GM12878 (cell line): ENCODE measurements around the gene MAP2K7. TPM values are rescaled to one million over a fixed set of nuclear protein-coding genes. Genes with fewer than 3 reads are reported as not detected.

Experiments used
- ATAC-seq: fragments of 200-7000 bp; cut with Tn5 transposase; 3 replicates; pipeline ENCODE4 v1.9.1; 2020; ENCODE audit warnings: mild to moderate bottlenecking, moderate library complexity
- BruUV-seq: library from RNA; stranded (reverse); fragments of 400-500 nt; replicated peaks from 2 replicates; lab custom pipeline; 2021; lab: Mats Ljungman, UMichigan
- CTCF ChIA-PET: fragments of 300-600 bp; sonication (Branson Sonifier 250); formaldehyde crosslinking; extraction: SDS; loops from one replicate; lab custom pipeline; 2021; ENCODE audit warnings: inconsistent platforms; lab: Yijun Ruan, JAX
- POLR2A ChIA-PET: fragments of 350-600 bp; formaldehyde crosslinking; extraction: SDS; loops from one replicate; lab custom pipeline; 2021; ENCODE audit warnings: inconsistent platforms; lab: Charles Lee
- RAD21 ChIA-PET: fragments of 300-600 bp; sonication (Branson Sonifier 250); formaldehyde crosslinking; loops from one replicate; lab custom pipeline; 2023; ENCODE audit warnings: antibody characterized with exemption; ENCODE audit not compliant: unreplicated experiment; lab: Charles Lee
- SMC1A ChIA-PET: fragments of 300-600 bp; sonication (Branson Sonifier 250); formaldehyde crosslinking; loops from one replicate; lab custom pipeline; 2023; ENCODE audit not compliant: unreplicated experiment, uncharacterized antibody; lab: Charles Lee
- DNase-seq: peaks from one replicate; pipeline ENCODE4 v3.0.0-alpha.2; 2011; ENCODE audit warnings: low read depth, low spot score
- FAIRE-seq: peaks from 3 replicates; lab custom pipeline; 2011; peaks lifted over from hg19 to GRCh38; lab: Jason Lieb, UNC
- H2AFZ ChIP-seq: 2 replicates; pipeline ENCODE4 v1.6.0; 2011; ENCODE audit warnings: low read depth, low read length, control low read depth; ENCODE audit not compliant: control insufficient read depth
- H3K27ac ChIP-seq: 2 replicates; pipeline ENCODE4 v1.5.1; 2011; ENCODE audit warnings: control low read depth; ENCODE audit not compliant: control insufficient read depth, insufficient read depth
- H3K27me3 ChIP-seq, 2 experiments: replicated peaks in 1 of 2; 2 replicates each; pipeline versions ENCODE4 v1.6.0 to v1.6.1; 2011; ENCODE audit warnings: low read length in 1 of 2; ENCODE audit not compliant: control insufficient read depth in 2 of 2, insufficient read depth in 2 of 2
- H3K36me3 ChIP-seq, 2 experiments: 2 replicates each; pipeline ENCODE4 v1.5.1; 2011; ENCODE audit warnings: low read length in 1 of 2; ENCODE audit not compliant: control insufficient read depth in 2 of 2, insufficient read depth in 2 of 2
- H3K4me1 ChIP-seq: 2 replicates; pipeline ENCODE4 v1.6.1; 2011; ENCODE audit warnings: mild to moderate bottlenecking, low read length, moderate library complexity, mixed read lengths; ENCODE audit not compliant: control insufficient read depth, insufficient read depth
- H3K4me2 ChIP-seq: 2 replicates; pipeline ENCODE4 v1.6.0; 2011; ENCODE audit warnings: control low read depth; ENCODE audit not compliant: control insufficient read depth, insufficient read depth
- H3K4me3 ChIP-seq: fragments of 200-600 bp; sonication (generic); 2 replicates; pipeline ENCODE4 v1.5.1; 2016
- H3K79me2 ChIP-seq: 2 replicates; pipeline ENCODE4 v1.6.0; 2011; ENCODE audit warnings: low read length; ENCODE audit not compliant: control insufficient read depth, insufficient read depth
- H3K9ac ChIP-seq: 2 replicates; pipeline ENCODE4 v1.8.0; 2011; ENCODE audit warnings: low read length, control low read depth, mixed read lengths; ENCODE audit not compliant: control insufficient read depth, insufficient read depth
- H3K9me3 ChIP-seq: replicated peaks from 3 replicates; pipeline ENCODE4 v1.5.1; 2011; ENCODE audit warnings: mild to moderate bottlenecking, low read length; ENCODE audit not compliant: control insufficient read depth, insufficient read depth
- H4K20me1 ChIP-seq: 2 replicates; pipeline ENCODE4 v1.6.0; 2011; ENCODE audit not compliant: control insufficient read depth, insufficient read depth
- ATF3 ChIP-seq: IDR thresholded peaks from 2 replicates; pipeline ENCODE4 v1.6.1; 2011; ENCODE audit warnings: low read depth, mild to moderate bottlenecking, low read length, moderate library complexity, borderline replicate concordance; ENCODE audit errors: extremely low read depth
- CEBPB ChIP-seq, 2 experiments: fragments of 150-350 bp in 1 of 2; IDR thresholded peaks; 2 replicates each; pipeline ENCODE4 v1.6.1; 2012 to 2014; ENCODE audit warnings: low read depth in 2 of 2, low read length in 2 of 2, borderline replicate concordance in 1 of 2, inconsistent platforms in 1 of 2
- CTCF ChIP-seq, 3 experiments: IDR thresholded peaks in 2 of 3; conservative IDR thresholded peaks in 1 of 3; 2 replicates each; pipeline ENCODE4 v1.5.1; 2011; ENCODE audit warnings: low read depth in 3 of 3, low read length in 3 of 3, mild to moderate bottlenecking in 3 of 3, control low read depth in 2 of 3, moderate library complexity in 2 of 3, inconsistent platforms in 1 of 3, mixed read lengths in 1 of 3; ENCODE audit not compliant: control insufficient read depth in 2 of 3, insufficient read depth in 1 of 3; ENCODE audit errors: extremely low read depth in 1 of 3
- EZH2 ChIP-seq: IDR thresholded peaks from 2 replicates; pipeline ENCODE4 v1.6.1; 2012; ENCODE audit warnings: low read depth, mild to moderate bottlenecking, control low read depth, inconsistent platforms, low read length, borderline replicate concordance; ENCODE audit not compliant: control insufficient read depth
- MEF2A ChIP-seq: IDR thresholded peaks from 2 replicates; pipeline ENCODE4 v1.6.1; 2011; ENCODE audit warnings: low read depth, mild to moderate bottlenecking, low read length, moderate library complexity; ENCODE audit not compliant: insufficient read depth
- MTA3 ChIP-seq: IDR thresholded peaks from 2 replicates; pipeline ENCODE4 v1.6.1; 2012; ENCODE audit warnings: low read length, inconsistent platforms, borderline replicate concordance
- WGBS: methylation state at CpG from one replicate; pipeline ENCODE4 v1.1.6; 2016; ENCODE audit warnings: low lambda C conversion rate; ENCODE audit not compliant: insufficient replicate concordance, insufficient coverage; ENCODE audit errors: missing lambda C conversion rate; 5-methylcytosine and 5-hydroxymethylcytosine counted together
- in situ Hi-C: fragments of 300-500 bp; cut with MboI; formaldehyde crosslinking; loops from 9 replicates; pipeline ENCODE4 v1.14.3; 2018; ENCODE audit warnings: mixed read lengths
- intact Hi-C: fragments of 100-400 bp; cut with micrococcal nuclease; formaldehyde crosslinking; loops from one replicate; pipeline ENCODE4 v1.14.2; 2022; ENCODE audit not compliant: unreplicated experiment
- polyA plus RNA-seq, 11 experiments: library from polyadenylated mRNA; depleted of rRNA in 4 of 11; unstranded in 6 of 11; stranded (reverse) in 5 of 11; fragments of >200 nt; fragmentation: Nextera tagmentation in 4 of 11; fragmentation: Illumina TruSeq in 1 of 11; extraction: Ambion mirVana in 4 of 11; extraction: Trizol in 1 of 11; gene quantifications; 1 replicate in 1 of 11; 2 replicates in 10 of 11; pipeline versions ENCODE4 v1.2.1 to v1.2.3, GENCODE V29; 2011 to 2016; ENCODE audit warnings: inconsistent platforms in 2 of 11, missing spikeins in 2 of 11, low read depth in 1 of 11
- total RNA-seq, 4 experiments: library from RNA; depleted of rRNA in 3 of 4; stranded (reverse); fragments of >200 nt in 3 of 4; fragmentation: Illumina TruSeq in 1 of 4; extraction: Trizol in 1 of 4; gene quantifications; 2 replicates each; pipeline versions ENCODE4 v1.2.1 to v1.2.3, GENCODE V29; 2013 to 2021

The MAP2K7 gene
- total and polyA plus RNA-seq, 10 of the 15 experiments (the other 5 are each of a cell fraction or from before 2014, with no cell fraction given): 0.34 to 32.2 (median 6.7) TPM

- TF ChIP-seq ATF3: no peak
- TF ChIP-seq MTA3: no peak
Measured at GRCh38 chr19:7913652-7914051, 10.0 kb downstream of the MAP2K7 start (continued).

- peaks cover 8 to 21% of the 10 kb centered on the region in 2 experiments for H3K27me3 ChIP-seq
- CTCF ChIA-PET: no interaction called here
- H3K4me3 ChIP-seq: no peak overlapping the region
- ATAC-seq (no peak), DNase-seq (no peak), FAIRE-seq (no peak)
- H4K20me1 ChIP-seq: no peaks in the 10 kb centered on the region
- in situ Hi-C loops: no loop called here
- no peaks in the 10 kb centered on the region for H3K4me1 ChIP-seq
- POLR2A ChIA-PET: no interaction called here
- no peak overlapping the region for H3K4me2 ChIP-seq
- intact Hi-C loops: no loop called here
- no TSS peak for BruUV-seq
- H3K9me3 ChIP-seq: no peaks in the 10 kb centered on the region; the same call in 2 of the 3 replicates
- H3K27ac ChIP-seq: no peak overlapping the region
- 54% methylated on average over 12 of the region's 12 CpGs for whole genome bisulfite sequencing
- no peak for TF ChIP-seq CEBPB (IDR thresholded peaks at IDR 0.05; ENCODE audit: borderline replicate concordance in 1 of 2, low read depth in 2 of 2, low read length in 2 of 2)
- TF ChIP-seq MEF2A: no peak
- TF ChIP-seq CTCF (IDR thresholded peaks at IDR 0.05 in 2 of 3, conservative IDR thresholded peaks at IDR 0.05 in 1 of 3; ENCODE audit: control insufficient read depth in 2 of 3, extremely low read depth in 1 of 3, insufficient read depth in 1 of 3, low read depth in 3 of 3, low read length in 3 of 3): no peak
- TF ChIP-seq EZH2: no peak
- RAD21 ChIA-PET: no interaction called here
- H3K36me3 ChIP-seq: peaks cover 0 to 14% of the 10 kb centered on the region in 2 experiments; a peak in 3 of 4 replicates
- no peaks in the 10 kb centered on the region for H3K79me2 ChIP-seq
- SMC1A ChIA-PET: no interaction called here
- H2AFZ ChIP-seq: no peak overlapping the region
- H3K9ac ChIP-seq: no peak overlapping the region
Measured at GRCh38 chr19:7914099-7914498, 10.4 kb downstream of the MAP2K7 start.
